Hematopoietic multipotent progenitor cell treated with erythropoietin and hydrocortisone succinate and interleukin-3 and kit ligand, for 17 days (in vitro differentiated cells): ENCODE data around the gene DGKD.
A peak's percentile ranks its signal among the peaks of the same experiment; 100 is the strongest.

Source experiments
- DNase-seq: peaks from one replicate; pipeline ENCODE4 v3.0.0-alpha.2; 2015; ENCODE audit warnings: low spot score

The DGKD gene

DNA sequence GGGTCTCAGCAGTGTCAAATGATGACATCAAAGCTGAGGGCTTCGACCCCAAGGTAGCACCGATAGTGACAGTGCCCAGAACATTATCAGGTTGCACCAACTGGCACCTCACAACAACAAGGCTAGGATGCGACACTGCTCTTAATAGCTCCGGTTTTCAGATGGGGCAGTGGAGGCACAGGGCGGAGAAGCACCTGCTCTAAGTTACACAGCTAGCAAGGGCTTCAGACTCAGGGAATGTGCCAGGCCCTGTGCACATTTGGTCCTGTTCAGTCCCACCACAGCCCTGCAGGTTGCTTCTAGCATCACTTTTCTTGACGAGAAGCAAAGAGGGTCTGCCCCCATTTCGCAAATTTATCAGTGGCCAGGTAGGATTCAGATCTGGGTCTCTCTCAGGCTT is 74.1 kb downstream of the DGKD start:
- no peak for DNase-seq

GRCh38 chr2:233429175-233429897 is 75.0 kb downstream of the DGKD start:
- DNase-seq: no peak

DNA sequence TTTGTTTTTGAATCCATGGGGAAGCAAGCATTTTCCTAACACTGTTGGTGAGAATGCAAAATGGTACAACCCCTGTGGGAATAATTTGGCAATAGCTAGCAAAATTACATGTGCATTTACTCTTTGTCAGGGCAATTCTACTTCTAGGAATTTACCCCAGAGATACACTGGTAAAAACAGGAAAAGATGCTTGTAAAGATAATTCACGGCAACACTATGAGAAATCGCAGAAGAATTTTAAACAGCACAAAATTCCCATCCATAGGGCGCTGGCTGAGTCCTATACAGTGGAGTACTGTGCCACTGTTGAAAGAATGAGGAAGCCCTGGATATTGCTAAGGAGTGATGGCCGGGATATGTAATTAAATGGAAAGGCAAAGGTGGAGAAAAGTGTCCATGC is 75.8 kb downstream of the DGKD start:
- no peak for DNase-seq

GRCh38 chr2:233430651-233431050 is 76.4 kb downstream of the DGKD start:
- no peak for DNase-seq

DNA sequence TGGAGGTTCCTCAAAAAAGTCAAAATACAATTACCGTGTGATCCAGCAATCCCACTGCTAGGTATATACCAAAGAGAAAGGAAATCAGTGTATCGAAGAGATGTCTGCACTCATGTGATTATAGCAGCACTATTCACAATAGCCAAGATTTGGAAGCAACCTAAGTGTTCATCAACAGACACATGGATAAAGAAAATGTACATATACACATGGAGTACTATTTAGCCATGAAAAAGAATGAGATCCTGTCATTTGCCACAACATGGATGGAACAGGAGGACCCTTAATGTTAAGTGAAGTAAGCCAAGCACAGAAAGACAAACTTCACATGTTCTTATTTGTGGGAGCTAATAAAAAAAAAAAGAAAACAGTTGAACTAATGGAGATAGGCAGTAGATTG is 78.7 kb downstream of the DGKD start:
- DNase-seq: no peak

DNA sequence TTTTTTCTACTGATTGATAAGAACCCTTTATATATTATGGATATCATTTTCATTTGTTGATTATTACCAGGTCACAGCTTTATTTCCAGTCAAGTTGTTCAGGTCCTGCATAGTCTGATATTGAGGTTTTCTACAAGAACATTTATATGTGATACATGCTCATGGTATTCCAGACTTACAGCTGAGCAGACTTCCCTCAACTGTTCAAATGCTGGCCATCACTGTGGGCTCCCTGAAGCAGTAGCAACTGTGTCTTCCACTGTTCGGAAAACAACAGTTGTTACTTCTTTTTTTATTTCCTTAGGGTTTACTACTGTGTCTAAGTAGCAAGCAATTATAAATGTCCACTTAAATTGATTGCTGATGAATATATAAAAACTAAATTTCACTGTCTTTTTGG is 79.5 kb downstream of the DGKD start:
- DNase-seq: no peak

DNA sequence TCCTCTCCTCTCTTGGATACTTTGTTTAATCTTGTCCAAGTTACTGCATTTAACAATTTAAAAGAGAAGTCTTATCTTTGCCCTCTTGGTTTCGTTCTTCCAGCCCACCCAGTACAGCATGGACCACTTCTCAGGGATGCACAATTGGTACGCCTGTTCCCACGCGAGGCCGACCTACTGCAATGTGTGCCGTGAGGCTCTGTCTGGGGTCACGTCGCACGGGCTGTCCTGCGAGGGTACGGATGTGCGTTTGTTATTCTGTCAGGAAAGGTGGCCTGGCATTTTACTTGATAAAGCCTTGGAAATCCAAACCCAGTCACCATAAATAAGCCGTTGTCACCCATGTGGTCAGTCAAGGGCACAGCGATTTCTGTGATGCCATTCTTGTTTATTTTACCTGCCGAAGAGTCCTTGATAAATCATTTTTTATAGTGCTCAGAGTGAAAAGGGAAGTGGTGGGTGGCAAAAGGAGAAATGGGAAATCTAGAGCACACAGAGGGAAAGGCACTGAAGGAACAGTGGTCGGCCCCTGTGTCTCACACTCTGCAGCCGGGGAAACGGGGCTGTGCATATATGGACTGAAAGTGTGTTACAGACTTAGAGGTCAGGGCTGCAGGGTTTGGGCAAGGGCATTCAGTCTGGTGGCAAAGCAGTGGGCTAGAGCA is 80.5 kb downstream of the DGKD start:
- DNase-seq: no peak

DNA sequence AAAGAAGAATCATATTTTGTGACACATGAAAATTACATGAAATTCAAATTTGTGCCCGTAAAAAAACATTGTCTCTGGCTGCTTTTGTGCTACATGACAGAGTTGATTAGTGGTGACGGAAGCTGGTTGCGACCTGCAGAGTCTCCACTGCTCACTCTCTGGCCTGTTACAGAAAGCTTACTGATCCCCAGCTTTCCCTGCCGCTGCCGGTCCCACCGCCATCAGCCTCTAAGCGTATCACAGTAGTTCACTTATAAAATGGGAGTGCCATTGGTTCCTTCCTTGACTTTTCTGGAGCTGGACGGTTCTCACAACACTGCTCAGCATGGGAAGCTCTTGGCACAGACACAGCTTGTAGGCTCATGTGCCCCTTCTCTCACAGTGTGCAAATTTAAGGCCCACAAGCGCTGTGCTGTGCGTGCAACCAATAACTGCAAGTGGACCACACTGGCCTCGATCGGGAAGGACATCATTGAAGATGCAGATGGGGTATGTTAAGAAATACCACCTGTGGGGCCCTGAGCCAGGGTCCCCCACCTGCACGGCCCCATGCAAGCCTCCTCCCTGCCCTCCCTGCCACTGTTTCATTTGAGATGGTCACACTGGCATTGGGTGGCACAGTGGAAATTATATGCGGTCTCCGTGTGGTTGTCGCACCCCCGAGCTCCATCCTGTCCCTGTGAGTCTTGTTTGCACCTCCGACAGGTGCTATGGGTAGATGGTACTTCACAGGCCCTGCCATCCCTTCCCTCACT is 81.3 kb downstream of the DGKD start:
- no peak for DNase-seq

GRCh38 chr2:233436191-233436581 is 81.9 kb downstream of the DGKD start:
- DNase-seq: no peak

DNA sequence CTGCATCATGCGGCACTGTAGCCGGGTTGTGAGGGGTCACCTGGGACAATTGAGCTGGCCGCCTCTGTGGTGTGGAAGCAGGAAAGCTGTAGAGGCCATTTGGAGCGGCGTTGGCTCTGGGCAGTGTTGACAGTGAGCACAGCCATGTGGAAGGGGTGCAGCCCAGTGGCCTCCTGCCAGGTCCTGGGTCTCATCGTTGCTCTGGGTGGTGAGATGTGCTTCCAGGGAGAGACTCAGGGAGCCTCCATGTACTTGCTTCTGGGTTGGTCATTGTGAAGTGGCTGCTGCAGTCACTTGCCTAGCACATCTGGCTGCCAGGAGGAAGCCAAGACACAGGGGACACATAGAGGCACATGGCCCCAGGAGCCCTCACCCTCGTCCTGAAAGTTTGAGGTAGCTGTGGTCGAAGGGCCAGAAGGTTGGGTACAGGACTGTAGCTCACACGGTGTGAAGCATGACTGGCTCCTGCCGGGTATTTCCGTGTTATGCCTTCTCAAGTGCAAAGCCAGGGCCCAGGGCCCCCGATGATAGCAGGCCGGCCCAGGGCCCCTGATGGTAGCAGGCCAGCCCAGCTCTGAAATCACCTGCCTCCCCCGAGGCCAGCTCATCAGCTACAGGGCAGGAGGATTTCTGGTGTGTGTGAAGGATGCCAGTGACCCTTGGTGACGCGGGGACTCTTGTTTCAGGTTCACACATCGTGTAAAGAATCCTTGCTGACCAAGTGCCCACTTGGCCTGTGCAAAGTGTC is 82.6 kb downstream of the DGKD start:
- DNase-seq: no peak

DNA sequence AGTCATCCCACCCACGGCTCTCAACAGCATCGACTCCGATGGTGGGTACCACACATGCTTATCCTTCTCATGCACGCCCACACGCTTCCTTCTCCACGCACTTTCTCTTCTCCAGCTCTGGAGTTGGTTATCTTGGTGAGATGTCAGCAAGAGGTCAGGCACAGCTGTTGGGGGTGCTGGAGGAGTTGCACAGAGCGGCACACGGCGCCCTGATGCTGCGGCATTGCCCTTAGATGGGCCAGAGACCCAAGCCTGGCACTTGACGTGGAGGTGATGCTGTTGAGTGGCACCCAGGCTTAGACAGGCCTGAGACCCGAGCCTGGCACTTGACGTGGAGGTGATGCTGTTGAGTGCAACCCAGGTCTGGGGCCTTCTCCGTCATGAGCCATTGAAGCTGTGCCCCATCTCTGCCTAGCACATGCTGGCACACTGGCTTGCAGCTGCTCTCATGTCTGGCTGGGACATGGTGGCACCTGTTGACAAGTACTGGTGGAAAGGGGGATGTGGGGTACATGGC is 83.2 kb downstream of the DGKD start:
- no peak for DNase-seq

DNA sequence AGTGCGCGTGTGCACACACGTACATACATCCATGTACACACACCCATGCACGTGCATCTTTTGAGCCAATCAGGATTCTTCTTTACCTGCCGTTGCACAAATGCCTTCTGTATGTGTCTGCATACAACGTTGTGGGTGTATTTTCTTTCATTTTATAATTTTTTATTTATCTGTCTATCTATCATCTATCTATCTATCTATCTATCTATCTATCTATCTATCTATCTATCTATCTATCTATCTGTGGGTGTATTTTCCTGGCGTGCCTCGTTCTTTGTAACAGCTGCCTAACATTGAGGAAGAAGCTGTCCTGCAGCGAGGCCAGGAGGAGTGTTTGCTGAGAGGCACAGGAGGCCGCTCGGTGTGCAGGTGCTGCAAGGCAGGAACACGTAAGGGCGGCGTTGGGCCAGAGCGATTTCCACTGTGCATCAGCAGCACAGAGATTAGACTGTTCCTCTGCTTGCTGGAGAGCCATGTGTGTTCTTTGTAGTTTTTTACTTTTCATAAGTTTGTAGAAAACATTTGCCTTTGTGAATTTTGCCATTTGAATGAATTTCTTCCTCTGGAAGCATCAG is 84.4 kb downstream of the DGKD start:
- DNase-seq: no peak

GRCh38 chr2:233439191-233439590 is 84.9 kb downstream of the DGKD start:
- DNase-seq: no peak

GRCh38 chr2:233440314-233440713 is 86.0 kb downstream of the DGKD start:
- no peak for DNase-seq

GRCh38 chr2:233440714-233441113 is 86.4 kb downstream of the DGKD start:
- DNase-seq: no peak

GRCh38 chr2:233441161-233442027 is 87.1 kb downstream of the DGKD start:
- no peak for DNase-seq

- DNase-seq: no peak
Observed at GRCh38 chr2:233442028-233442310, 87.7 kb downstream of the DGKD start.

- DNase-seq: peak; percentile 53
Observed at GRCh38 chr2:233443511-233444183, 89.4 kb downstream of the DGKD start.

GRCh38 chr2:233444501-233444900 is 90.2 kb downstream of the DGKD start:
- DNase-seq: no peak

- no peak for DNase-seq
Observed at GRCh38 chr2:233445152-233445830, 91.0 kb downstream of the DGKD start.
